ENCODE results near the gene PNN. TPM values are rescaled to one million over a fixed set of nuclear protein-coding genes. Genes with fewer than 3 reads are reported as not detected.
"Not testable (repeated sequence)": the region's sequence is repeated elsewhere in the genome, so short reads cannot be mapped to it uniquely, and the experiment has no call there.

The PNN gene
- total RNA-seq, 1 donor from 2014 or later: 17.5 TPM

- DNase-seq (ENCODE audit: low read depth, low spot score): no peak
These were observed 54.1 kb downstream of the PNN start for GRCh38 chr14:39229222-39229543.

- no peak for DNase-seq (ENCODE audit: low read depth, low spot score)
These were observed 54.6 kb downstream of the PNN start for GRCh38 chr14:39229601-39230110.

- no peak for DNase-seq (ENCODE audit: low read depth, low spot score)
These were observed 55.5 kb downstream of the PNN start for GRCh38 chr14:39230416-39231035.

GRCh38 chr14:39231751-39232553 is 56.9 kb downstream of the PNN start:
- DNase-seq (ENCODE audit: low read depth, low spot score): not testable (repeated sequence)

Other genes with a start within 250 kb of the PNN start
- gene SEC23A, start 72.0 kb upstream of the PNN start, total RNA-seq: 311 and 339 TPM in 2 replicates
- gene GEMIN2, start 60.9 kb upstream of the PNN start, total RNA-seq: 31.1 and 46.7 TPM in 2 replicates
- gene TRAPPC6B, start 4.9 kb upstream of the PNN start, total RNA-seq: 21.1 and 32.6 TPM in 2 replicates
- gene MIA2, start 58.7 kb downstream of the PNN start, total RNA-seq: 8.5 and 12.9 TPM in 2 replicates

All from pulmonary artery endothelial cell (primary cell).